ENCODE results near the gene RNU7-1.

Gene RNU7-1

DNA sequence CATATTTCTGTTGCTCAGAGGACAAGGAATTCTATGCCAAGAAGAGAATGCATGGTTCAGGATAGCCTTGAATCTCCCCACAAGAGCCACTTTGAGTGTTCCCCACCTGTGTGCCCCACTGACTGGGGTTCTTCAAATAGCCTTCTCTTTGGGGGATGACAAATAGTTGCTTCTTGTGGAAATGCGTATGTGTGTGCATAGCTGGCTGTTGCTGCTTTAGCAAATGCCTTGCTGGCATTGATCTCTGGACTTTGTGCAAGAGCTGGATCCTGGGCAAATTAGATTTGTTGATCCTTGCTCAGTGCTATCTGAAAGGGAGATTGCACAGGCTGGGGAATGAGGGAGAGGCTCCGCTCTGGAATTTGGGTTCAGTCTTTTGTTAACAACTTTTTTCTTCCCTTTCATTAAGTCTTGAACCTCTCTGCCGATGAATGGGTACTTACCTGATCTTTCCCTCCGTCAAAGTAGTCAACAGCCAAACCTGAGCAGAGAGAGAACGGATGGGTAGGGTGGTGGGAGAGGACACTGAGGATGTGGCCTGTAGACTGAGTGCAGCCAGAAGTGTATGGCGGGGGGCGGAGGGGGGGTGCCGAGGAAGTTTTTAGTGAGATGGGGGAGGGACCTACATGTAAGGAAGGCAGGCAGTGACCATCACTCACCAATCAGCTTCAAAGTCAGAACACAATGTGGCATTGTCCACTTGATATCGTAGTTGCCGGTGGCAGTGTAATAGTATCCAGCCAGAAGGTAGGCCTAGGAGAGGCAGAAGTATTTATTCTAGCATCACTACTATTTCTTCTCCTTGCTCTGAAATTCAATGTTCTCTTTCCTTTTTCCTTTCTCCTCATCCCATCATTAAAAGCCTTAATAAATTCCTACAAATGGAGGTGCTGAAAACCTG is 37.8 kb downstream of the RNU7-1 start:
- no peak for DNase-seq (ENCODE audit: extremely low read depth, low read depth)
- no peak for TF ChIP-seq CTCF (IDR thresholded peaks at IDR 0.05; ENCODE audit: low read depth, low read length)

DNA sequence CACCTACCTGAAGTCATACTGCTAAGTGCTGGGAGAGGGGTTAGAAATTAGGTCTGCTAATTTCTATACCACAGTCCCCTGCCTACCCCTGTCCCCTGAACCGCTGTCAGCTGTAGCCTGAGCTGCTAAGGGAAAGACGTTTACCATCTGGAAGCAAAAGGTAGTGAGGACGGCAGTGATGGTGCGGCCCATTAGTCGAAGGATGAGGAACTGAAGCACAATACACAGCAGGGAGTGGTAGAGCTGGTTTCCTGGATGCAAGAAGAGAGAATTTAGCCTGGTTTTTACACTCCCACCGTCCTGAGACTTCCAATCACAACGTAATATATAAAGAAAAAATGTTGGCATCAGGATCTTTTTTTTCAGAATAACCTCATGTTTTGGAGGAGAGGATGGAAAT is 38.9 kb downstream of the RNU7-1 start:
- TF ChIP-seq CTCF (IDR thresholded peaks at IDR 0.05; ENCODE audit: low read depth, low read length), result no peak
- no peak for DNase-seq (ENCODE audit: extremely low read depth, low read depth)

DNA sequence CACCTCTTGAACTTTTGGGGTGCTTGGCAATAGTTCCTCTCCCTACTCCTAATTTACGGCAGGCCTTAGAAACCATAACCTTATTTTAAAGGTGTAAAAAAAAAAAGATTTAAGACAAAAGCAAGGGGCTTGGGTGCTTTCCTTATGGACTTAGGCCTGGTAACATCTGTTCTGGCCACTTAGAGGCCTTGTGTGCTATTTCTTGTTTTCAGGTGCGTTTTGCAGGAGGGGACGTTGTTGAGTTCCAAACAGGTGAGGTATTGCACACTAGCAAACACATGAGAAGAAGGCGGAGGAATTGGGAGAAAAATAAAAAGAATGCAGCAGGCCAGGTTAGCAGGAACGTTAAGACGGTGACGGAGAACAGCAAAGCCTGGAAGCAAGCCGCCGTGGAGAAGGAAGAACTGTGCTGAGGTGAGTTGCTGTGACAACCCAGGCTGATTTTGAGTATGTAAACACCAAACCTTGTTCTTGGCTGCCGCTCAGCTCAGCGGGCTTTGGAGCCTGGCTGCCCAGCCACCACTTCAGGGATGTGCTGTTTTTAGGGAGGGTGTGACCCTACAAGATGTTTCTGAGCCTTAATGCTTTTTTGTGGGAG is 44.4 kb downstream of the RNU7-1 start:
- no peak for DNase-seq (ENCODE audit: extremely low read depth, low read depth)
- no peak for TF ChIP-seq CTCF (IDR thresholded peaks at IDR 0.05; ENCODE audit: low read depth, low read length)
